HG02943 (cell line): Measurements from ENCODE around the gene RILPL1.
"Not testable (repeated sequence)": the region's sequence is repeated elsewhere in the genome, so short reads cannot be mapped to it uniquely, and the experiment has no call there.

Source experiments
- ATAC-seq: cut with Tn5 transposase; IDR thresholded peaks from one replicate; pipeline ENCODE4 v1.9.1; 2021; ENCODE audit warnings: mild to moderate bottlenecking, low read depth, moderate library complexity; ENCODE audit not compliant: unreplicated experiment

RILPL1 gene

GRCh38 chr12:123498126-123498825 is 35.2 kb downstream of the RILPL1 start:
- no peak for ATAC-seq

GRCh38 chr12:123497065-123497464 is 36.5 kb downstream of the RILPL1 start:
- ATAC-seq: no peak

GRCh38 chr12:123494124-123494851 is 39.2 kb downstream of the RILPL1 start:
- ATAC-seq: no peak

- not testable (repeated sequence) for ATAC-seq
Measured at GRCh38 chr12:123492339-123493039, 41.0 kb downstream of the RILPL1 start.

GRCh38 chr12:123491481-123491880 is 42.0 kb downstream of the RILPL1 start:
- ATAC-seq: no peak

GRCh38 chr12:123491056-123491455 is 42.5 kb downstream of the RILPL1 start:
- ATAC-seq: no peak

DNA sequence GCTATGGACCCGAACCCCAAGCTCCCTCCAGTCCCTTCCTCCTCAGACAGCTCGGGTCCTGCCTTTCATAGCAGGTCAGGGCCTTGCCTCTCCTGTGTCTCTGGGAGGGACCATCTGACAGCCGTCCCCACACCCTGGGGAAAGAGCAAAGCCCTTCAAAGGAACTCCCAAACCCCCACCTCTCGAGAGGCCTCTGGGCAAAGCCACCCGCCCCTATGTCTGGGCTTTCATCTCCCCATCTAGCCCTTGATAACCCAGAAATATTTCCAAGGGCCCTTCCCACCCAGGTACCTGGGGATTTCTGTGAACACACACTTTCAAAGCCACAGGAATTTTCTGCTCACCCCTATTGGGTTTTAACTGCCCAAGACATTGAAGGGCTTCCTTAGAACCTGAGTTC is 43.4 kb downstream of the RILPL1 start:
- ATAC-seq: no peak

GRCh38 chr12:123489580-123489979 is 43.9 kb downstream of the RILPL1 start:
- ATAC-seq: no peak

DNA sequence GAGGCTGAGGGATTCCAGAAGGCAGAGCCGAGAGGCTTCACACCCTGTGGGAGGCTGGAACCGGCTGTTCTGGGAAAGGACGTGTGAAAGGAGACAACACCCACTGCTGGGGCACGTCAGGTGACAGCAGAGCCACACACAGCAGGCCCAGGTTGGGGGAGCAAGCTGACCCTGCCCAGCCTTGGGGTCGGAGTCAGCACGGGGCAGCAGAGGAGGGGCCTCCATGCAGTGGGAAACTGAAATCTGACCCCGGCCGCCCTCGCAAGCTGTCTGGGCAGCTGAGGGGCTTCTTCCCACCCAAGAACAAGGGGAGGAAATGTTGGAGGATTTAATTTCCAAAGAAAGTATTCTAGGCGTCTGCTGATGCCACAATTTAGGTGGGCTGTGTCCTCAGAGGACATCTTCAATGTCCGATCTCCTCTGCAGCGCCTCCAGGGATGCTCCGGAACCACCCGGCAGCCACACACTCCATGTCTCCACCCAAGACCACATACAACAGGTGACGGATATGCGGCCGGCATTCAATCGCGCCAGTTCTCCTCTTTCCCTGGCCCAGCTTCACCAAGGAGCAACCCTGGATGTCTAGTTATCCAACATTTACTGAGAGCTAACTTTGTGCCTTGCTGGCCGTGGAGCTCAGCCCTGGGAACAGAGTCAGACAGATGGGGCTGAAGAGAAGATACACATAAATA is 44.8 kb downstream of the RILPL1 start:
- ATAC-seq: no peak

GRCh38 chr12:123487428-123487827 is 46.1 kb downstream of the RILPL1 start:
- no peak for ATAC-seq

DNA sequence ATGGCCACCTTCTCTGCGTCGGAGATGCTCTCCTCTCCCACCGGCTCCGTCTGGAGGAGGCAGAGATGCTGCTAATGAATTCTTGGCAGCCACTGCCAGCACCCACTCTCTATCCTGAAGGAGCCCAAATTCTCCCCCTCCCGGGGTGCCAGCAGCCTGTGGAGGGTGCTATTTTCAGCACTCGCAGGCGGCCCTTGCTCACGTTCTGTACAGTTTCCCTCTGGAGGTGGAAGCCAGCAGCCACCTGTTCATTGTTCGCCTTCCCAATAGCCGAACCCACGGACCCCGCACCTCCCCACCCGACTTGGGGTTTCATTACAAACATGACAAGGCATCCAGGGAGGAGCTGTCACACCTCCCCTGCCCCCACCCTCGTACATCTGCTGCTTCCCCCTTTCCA is 47.8 kb downstream of the RILPL1 start:
- no peak for ATAC-seq

- ATAC-seq: no peak
Measured at GRCh38 chr12:123483602-123484248, 49.8 kb downstream of the RILPL1 start.

DNA sequence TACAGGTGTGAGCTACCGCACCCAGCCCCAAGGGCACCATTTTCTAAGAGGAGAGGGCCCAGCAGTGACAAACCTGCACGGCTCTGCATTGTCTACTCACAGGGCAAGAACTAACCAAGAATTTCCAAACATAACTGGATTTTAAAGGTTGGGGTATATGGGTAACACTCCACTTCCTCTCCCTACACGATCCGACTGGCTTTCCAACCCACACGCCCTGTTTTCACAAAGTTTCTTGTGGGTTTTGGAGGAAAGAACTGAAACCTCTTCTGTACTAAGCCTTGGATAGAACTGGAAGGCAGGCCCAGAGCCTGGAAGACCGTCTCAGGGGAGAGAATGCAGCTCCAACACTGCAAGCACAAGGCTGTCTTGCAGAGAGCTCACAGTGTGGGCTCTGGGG is 50.6 kb downstream of the RILPL1 start:
- ATAC-seq: no peak

DNA sequence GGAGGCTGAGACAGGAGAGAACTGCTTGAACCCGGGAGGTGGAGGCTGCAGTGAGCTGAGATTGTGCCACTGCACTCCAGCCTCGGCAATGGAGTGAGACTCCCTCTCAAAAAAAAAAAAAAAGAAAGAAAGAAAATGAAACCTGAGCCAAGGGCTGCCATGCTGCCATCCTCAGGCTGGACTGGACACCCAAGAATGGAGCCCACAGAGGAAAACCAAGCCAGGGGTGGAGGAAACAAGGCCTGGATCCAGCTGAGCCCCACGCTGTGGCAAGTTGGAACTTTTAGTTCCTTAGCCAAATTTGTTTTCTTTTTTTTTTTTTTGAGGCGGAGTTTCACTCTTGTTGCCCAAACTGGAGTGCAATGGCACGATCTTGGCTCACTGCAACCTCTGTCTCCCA is 52.3 kb downstream of the RILPL1 start:
- not testable (repeated sequence) for ATAC-seq

DNA sequence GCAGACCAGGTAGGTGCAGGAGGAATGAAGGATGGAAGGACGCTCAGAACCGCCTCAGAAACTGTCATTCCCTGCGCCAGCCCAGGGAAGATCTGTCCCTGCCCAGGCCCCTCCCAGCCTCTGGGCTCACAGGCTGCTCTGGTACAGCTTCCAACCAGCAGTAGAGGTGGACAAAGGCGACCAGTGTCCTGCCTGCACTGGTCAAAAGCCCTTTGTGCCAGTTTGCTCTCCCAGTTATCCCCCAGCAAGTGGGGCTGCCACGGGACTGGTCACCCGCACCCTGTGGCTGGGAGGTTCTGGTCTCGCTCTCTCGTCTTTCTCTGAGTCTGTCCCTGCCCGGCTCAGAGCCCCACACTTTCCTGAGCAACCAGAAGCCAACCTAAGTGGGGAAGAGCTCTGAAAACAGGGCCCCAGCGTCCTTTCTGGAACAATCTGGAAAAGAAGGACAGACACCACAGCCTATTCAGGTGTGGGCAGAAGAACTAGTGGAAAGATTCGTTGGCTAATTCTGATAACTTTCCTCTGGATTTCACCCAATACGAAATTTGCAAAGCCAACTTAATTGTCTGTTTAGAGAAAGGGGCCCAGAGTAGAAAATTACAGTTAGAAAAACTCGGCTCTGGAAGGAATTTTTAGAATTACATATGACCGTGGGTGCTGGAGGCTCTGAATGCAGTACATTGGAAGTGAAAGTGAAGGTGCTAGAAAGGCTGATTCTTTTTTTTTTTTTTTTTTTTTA is 53.9 kb downstream of the RILPL1 start:
- no peak for ATAC-seq

GRCh38 chr12:123478762-123479161 is 54.8 kb downstream of the RILPL1 start:
- ATAC-seq: no peak

DNA sequence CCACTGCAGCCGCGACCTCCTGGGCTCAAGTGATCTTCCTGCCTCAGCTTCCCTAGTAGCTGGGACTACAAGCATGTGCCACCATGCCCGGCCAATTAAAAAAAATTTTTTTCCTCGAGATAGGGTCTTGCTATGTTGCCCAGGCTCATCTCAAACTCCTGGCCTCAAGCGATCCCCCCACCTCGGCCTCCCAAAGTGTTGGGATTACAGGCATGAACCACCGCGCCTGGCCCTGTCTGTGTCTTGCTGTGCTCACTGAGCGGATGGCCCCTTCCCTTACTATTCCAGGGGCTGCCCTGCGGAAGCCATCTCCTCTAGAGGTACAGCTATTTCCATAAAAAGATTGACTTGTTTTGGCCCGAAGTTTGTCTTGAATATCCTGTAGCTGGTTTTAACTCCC is 55.5 kb downstream of the RILPL1 start:
- no peak for ATAC-seq

- no peak for ATAC-seq
Measured at GRCh38 chr12:123475246-123475703, 58.2 kb downstream of the RILPL1 start.

DNA sequence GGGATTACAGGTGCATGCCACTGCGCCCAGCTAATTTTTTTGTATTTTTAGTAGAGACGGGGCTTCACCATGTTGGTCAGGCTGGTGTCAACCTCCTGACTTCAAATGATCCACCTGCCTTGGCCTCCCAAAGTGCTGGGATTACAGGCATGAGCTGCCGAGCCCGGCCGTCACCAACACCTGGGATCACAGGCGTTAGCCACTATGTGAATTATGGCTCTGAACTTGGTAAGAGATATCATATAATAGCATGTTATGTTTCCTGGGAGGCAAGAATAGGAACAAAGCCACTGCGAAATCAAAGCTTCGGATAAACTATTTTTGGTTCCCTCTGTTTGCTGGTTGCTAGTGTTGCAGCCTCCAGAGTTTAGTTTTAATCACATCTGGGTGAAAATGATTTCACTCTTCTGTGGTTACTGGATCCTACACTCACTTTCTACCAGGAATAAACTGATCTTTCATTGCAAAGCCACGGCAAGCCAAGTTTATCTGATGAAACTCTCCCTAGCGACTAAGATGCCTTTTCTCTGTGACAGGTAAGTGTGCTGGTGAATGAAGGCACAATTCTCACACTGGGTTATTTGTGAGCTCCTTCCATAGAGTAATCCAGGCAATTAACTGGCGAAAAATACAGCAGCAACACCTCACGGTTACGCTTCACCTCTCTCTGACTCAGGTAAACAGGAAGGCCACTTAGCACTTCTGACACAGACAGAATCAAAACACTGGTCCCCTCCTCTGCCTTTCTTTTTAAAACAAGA is 58.9 kb downstream of the RILPL1 start:
- ATAC-seq: no peak
